GM21515 (cell line): ENCODE results near the gene RABGAP1.

Source experiments
- ATAC-seq: cut with Tn5 transposase; IDR thresholded peaks from one replicate; pipeline ENCODE4 v1.9.1; 2021; ENCODE audit not compliant: unreplicated experiment

The RABGAP1 gene

DNA sequence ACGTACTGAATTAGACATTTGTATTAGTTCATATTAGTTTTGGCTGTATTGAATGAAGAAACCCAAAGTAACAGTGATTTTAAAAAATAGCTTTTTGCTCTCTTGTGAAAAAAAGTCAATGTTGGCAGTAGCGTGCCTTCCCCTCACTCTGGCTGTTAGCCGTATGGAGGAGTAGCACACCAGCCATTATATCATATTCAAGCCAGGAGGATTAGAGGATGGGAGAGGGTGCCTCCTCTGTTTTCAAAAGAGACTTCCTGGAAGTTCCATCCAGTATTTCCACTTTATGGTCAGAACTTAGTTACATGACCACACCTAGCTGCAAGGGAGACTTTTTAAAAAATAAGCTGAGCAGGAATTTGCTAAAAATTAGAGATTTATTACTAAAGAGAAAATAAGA lies 133.8 kb downstream of the RABGAP1 start:
- ATAC-seq: no peak

DNA sequence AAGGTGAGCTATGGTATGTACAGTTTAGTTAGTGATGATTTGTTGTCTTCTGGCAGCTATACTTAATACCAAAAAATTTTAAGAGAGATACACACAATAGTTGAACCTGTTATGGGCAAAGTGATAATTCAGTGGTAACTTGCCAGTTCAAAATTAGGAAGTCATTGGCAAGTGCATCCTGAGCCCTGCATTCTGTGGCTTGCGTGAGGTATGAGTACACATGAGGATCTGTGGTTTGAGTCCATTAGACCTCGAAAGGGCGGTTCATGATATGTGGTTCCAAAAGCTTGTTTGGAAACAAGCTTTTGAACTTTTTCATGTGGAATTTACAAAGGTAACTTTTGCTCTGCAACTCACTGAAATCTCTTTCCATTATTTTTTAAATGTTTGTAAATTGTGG lies 139.6 kb downstream of the RABGAP1 start:
- no peak for ATAC-seq

GRCh38 chr9:123081824-123082223 lies 141.0 kb downstream of the RABGAP1 start:
- no peak for ATAC-seq

DNA sequence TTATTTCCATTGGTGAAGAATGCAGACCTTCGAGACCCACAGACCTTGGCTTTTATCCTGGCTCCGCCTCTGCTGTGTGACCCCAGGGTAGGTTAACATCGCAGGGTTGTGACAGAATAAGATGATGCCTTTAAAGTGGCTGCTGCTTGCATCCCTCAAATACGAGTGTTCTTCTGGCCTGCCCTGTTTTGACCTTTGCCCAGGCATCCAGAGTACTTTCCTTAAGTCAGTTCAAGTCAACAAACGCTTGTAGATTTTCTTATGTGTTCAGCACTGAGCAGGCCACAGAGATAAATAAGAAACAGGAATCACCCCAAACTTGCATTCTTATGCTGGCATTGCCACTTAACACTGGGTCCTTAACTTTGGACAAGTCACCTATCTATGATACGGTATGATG lies 142.9 kb downstream of the RABGAP1 start:
- ATAC-seq: no peak

GRCh38 chr9:123084256-123084655 lies 143.4 kb downstream of the RABGAP1 start:
- ATAC-seq: no peak

DNA sequence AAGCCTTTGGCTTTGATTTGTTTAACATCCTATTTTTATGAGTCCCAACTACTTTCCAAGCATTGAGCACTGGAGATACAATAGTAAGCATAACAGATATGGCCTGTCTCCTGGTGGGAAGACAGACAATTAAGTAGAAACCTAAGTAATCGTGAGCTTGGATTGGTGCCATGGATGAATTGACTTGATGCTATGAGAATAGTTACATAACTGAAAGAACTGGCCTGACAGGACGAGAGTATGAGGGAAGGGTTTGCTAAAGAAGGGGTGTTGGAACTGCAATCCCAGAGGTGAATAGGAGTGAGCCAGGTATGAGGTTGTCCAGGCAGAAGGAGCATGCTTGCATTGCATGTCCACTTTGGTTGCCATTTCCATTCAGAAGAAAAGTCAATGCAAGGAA lies 145.1 kb downstream of the RABGAP1 start:
- no peak for ATAC-seq

- ATAC-seq: no peak
Observed at GRCh38 chr9:123087359-123087888, 146.6 kb downstream of the RABGAP1 start.

DNA sequence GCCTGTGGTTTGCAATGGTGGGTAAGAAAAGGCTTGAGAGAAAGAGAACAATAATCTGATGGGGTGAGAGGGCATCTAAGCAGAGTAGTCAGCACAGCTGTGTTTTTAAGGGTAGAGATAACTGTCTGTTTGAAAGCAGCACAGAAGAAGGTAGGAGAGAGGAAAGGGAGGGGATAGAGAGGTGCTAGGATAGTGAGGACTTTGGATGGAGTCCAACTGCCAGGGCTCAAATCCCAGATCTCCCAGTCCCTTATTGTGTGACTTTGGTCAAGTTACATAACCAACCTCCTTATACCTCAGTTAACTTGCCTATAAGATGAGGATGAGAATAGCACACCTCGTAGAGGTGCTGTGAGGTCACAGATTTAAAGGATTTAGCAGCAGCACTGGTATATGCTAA lies 148.2 kb downstream of the RABGAP1 start:
- ATAC-seq: no peak

- no peak for ATAC-seq
Observed at GRCh38 chr9:123089790-123090189, 149.0 kb downstream of the RABGAP1 start.

DNA sequence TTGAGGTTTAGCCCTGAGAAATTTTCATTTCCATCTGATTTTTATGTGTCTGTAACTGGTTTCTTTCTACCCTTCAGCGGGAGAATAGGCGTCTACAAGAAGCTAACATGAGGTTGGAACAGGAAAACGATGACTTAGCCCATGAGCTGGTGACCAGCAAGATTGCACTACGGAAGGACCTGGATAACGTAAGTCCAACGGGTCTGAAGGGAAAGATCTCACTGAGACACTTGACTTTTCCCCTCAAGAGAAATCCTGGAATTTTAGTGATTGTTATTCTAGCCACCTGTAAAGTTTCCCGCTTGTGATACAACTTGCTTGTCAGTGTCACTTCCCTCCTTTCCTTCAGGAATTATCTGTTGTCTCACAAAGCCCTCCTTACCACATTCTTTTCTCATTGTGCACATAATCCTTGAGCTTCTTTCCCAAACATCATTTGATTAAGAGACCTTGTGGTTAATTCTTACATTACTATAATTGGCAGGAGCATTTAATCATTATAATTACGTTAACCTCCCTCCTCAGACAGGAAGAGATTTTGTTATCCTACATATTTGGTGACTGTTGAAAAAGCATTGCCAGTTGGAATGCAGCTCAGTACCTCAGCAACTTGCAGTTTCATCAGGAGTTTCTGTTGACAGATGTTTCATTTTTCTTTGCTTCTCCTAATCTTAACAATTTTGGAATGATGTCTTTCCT lies 149.5 kb downstream of the RABGAP1 start:
- no peak for ATAC-seq

DNA sequence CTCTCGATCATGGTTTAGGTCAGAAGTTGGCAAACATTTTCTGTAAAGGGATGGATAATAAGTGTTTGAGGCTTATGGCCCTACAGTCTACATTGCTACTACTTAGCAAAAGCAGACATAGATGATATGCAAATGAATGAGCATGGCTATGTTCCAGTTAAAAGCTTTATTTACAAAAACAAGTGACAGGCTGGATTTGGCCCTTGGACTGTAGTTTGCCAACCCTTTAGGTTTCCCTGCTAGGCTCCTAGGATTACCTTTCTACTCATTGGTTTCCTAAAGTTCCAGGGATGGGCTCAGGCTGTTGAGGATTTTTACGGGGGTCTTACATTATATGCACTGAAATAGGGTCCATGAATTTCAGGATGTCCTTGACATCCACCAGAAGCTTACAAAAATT lies 150.1 kb downstream of the RABGAP1 start:
- no peak for ATAC-seq

GRCh38 chr9:123091459-123091858 lies 150.6 kb downstream of the RABGAP1 start:
- ATAC-seq: no peak

- no peak for ATAC-seq
Observed at GRCh38 chr9:123093141-123093540, 152.3 kb downstream of the RABGAP1 start.

GRCh38 chr9:123096987-123097386 lies 156.2 kb downstream of the RABGAP1 start:
- no peak for ATAC-seq

GRCh38 chr9:123097430-123098095 lies 156.7 kb downstream of the RABGAP1 start:
- no peak for ATAC-seq

GRCh38 chr9:123098096-123098459 lies 157.3 kb downstream of the RABGAP1 start:
- no peak for ATAC-seq

DNA sequence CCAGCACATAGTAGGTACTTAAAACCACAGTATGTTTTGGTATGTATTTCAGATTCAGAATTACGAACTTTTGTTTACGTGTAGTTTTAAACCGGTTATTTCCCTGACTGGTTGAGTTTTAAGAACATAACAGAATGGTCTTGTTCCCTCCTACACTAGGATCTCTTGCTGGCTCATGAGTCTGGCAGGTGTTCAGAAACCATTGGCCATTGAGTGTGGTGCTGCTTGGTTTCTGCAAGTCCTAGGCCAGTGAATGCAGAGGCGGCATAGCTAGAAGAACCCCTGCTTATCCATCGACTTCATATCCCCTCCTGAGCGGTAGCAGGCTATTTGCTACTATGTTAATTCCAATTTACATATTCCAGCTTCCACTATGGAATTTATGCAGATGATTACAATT lies 158.2 kb downstream of the RABGAP1 start:
- no peak for ATAC-seq

DNA sequence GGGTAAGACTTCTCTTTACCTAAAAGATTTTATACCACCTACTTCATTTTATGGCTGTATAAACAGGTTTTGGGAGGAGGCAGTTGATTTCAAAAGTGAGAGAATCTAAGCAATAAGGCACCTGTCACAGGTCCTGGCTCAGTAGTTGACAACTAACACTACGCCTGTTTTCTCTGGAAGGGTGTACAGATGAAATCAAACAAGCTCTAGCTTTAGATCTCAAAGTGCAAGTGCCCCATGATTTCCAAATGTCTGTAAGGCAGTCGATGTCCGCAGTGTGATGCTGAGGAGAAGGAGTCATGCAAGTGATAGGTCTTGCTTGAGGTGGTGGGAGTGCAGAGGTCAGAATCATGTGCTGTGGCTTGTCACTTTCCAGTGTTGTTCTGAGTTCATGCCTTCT lies 158.7 kb downstream of the RABGAP1 start:
- ATAC-seq: no peak

DNA sequence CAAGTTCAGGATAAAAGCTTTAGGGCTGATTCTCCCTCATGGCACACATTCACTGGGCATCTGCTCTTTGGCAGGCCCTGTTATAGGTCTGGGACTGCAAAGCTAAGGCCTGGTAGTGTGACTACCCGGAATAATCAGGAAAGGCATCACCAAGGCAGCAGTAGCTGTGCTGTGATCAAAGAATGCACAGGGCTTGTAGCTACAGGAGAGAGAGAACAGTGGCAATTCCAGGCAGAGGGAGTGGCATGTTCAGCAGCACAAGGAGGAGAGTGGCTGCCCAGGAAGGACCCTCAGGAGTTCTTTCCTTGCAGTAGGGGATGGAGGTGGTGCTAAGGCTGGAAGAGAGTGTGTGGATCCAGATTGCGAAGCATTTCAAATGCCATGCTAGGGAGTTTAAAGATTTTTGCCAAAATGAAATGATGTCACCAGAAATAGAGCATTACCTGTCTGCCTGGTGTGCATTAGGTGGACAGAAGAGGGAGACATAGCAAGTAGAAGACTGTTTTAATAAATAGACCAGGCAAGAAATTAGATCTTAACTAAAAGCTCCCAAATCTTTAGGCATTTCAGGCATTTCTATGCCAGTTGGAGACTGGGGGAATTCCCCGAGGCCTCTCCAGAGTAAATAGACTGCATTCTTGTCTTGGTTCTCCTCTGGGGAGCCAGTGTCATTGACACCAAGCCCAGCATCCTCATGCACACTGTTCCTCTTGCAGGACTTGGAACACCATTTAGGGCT lies 161.7 kb downstream of the RABGAP1 start:
- ATAC-seq: no peak

DNA sequence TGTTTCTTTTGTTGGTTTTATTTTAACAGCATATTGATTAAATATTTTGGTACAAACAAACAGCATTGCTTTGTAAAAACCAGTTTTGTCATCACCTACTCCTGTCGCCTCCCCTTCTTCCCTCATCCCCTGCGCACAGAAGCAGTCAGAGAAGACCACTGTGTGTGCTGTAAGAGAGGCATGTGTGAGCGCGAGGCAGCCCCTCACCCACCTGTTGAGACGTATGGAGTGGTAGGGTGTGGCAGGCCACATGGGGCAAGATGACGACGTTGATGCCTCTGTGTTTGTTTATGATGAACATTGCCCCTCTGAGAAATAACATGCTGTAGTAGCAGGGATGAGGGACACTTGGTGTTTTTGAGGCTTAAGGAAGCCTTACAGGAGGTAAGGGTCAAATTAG lies 164.0 kb downstream of the RABGAP1 start:
- no peak for ATAC-seq

GRCh38 chr9:123105490-123105889 lies 164.7 kb downstream of the RABGAP1 start:
- ATAC-seq: no peak
